ENCODE results near the gene CDC23.
"Not testable (repeated sequence)": the region's sequence is repeated elsewhere in the genome, so short reads cannot be mapped to it uniquely, and the experiment has no call there.

Gene CDC23

DNA sequence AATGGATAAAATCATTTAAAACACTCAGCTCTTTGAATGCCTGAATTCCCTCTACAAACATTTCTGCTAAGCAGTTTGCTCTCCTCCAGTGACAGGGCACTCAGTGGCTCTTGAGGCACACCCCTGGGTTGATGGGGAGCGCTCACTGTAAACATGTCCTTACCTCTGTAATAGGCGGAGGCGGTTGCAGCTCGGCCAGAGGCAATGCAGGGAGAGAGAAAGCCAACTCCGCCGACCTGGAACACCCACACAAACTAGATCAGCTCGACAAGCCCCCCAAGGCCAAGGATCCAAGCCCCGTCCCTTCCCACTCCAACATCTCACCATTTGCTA lies 329 bp downstream of the CDC23 start:
- DNase-seq, result no peak

DNA sequence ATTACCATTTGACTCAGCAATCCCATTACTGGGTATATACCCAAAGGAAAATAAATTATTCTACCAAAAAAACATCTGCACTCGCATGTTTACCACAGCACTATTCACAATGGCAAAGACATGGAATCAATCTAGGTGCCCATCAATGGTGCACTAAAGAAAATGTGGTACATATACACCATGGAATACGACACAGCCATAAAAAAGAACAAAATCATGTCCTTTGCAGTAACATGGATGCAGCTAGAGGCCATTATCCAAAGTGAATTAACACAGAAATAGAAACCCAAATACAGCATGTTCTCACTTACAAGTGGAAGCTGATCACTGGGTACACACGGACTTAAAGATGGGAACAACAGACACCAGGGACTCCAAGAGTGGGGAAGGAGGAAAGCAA lies 2.1 kb downstream of the CDC23 start:
- DNase-seq, result no peak

DNA sequence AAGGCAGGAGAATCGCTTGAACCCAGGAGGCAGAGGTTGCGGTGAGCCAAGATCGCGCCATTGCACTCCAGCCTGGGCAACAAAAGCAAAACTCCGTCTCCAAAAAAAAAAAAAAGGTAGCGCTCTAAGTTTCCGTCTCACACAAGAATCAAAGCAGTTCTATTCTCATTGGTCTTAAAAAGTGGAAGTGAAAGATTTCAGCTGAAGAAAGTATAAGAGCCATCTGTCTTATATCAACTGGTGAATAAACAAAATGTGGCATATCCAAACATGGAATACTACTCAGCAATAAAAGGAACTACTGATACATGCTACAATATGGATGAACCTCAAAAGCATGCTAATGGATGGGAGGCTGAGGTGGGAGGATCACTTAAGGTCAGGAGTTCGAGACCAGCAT lies 19.3 kb downstream of the CDC23 start:
- not testable (repeated sequence) for DNase-seq

DNA sequence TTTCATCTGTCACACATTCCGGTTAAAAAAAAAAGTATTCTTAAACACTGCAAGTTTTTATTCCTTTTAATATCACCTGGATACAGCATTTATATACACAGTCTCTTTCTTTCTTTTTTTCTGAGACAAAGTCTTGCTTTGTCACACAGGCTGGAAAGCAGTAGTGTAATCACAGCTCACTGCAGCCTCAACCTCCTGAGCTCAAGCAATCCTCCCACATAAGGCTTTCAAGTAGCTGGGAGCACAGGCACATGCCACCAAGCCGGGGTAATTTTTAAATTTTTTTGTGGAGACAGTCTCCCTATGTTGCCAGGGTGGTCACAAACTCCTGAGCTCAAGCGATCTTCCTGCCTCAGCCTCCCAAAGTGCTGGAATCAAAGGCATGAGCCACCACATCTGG lies 20.3 kb downstream of the CDC23 start:
- DNase-seq, result no peak

DNA sequence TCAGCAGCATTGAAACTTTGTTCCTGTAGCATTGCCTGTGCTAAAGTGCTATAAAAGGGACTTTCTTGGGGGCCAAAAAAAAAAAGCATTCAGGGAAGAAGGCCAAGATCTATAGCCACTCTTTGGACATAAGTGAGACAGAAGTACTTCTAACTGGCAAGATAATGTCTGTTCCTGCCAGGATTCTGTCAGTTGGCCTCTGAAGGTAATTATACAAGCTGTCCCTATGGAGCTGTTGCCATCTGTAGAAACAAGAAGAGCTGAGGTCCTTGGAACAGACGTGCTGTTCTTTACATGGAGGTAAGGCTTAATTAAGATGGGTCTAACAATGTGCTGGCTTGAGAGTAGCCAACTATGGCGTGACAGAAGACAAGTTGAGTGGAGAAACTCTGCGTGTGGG lies 24.5 kb downstream of the CDC23 start:
- no peak for DNase-seq

DNA sequence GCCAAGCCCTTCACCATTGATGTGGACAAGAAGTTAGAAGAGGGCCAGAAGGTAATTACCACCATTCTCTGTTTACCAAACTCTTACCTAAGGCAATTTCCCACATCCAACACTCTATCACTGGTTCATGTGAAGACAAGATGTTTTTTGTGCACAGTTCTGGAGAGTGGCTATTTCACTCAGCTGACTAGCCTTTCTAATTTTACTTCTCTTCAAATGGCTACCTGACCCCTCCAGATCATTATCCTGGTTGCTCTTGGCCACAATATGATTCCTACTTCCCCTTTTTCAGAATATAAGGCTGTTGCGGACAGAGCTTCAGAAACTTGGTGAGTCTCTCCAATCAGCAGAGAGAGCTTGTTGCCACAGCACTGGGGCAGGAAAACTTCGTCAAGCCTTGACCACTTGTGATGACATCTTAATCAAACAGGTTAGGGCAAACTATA lies 27.1 kb downstream of the CDC23 start:
- DNase-seq, result no peak

DNA sequence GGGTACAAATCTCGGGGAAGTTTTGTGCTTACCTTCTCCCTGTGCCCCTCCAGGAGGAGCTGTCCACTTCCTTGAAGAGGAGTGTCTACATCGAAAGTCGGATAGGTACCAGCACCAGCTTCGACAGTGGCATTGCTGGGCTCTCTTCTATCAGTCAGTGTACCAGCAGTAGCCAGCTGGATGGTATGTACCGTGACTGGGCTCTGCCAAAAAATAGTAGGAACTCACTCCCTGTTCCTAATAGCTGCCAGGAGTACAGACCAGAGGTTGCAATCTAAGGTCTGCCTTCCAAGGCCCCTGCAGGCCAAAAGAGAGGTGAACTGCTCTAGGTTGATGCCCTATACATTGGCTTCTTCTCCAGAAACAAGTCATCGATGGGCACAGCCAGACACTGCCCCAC lies 30.3 kb downstream of the CDC23 start:
- no peak for DNase-seq

DNA sequence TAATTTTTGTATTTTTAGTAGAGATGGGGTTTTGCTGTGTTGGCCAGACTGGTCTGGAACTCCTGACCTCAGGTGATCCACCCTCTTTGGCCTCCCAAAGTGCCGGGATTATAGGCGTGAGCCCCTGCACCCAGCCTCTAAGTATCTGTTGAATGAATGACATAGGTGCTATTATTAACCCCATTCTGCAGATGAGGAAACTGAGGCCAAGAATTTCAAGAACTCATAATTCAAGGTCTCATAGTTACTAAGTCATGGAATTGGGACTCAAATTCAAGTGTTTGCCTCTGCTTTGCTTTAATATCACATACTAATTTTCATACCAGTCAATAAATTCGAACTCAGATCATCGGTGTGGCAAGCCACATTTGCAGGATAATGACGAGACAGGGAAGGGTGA lies 32.3 kb downstream of the CDC23 start:
- DNase-seq, result no peak

DNA sequence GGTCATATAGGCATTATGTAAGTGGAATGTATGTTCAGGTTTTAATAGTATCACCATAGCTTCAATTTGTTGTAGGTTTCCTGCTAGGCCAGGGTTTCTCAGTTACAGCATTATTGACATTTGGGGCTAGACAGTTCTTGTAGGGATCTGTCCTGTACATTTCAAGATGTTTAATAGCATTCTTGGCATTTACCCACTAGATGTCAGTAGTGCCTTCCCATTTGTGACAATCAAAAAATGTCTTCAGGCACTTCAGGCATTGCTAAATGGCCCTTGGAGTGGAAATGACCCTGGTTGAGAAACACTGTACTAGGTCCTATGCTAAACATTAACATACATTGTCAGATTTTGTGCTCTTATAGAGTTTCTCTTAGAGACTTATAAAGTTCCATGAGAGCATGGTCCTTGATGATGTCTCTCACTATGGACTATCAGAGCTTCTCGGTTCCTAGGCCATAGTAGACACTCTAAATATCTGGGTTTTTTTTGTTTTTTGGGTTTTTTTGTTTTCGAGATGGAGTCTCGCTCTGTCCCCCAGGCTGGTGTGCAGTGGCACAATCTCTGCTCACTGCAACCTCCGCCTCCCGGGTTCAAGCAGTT lies 32.8 kb downstream of the CDC23 start:
- peak in 1 of 2 donors; percentile 59 for DNase-seq

DNA sequence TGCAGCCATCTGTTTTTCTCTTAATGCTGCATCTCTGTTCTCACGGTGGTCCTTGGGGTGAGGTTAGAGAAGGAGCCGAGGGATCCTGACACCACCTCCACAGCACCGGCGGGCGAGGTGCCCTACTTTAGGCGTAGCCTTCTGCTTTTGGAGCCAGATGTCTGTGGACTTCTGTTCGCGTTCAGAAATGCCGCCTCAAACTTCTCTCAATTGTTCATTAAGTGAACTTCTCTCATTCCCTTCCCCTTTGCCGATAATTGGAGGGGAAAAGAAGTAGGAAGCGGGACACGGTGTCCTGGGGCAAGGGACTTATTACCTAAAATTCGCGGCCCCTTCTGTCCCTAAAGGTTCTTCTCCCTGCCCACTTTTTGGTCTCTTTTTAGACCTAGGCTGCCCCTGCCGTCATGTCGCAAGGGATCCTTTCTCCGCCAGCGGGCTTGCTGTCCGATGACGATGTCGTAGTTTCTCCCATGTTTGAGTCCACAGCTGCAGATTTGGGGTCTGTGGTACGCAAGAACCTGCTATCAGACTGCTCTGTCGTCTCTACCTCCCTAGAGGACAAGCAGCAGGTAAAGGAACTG lies 33.8 kb downstream of the CDC23 start:
- no peak for DNase-seq

DNA sequence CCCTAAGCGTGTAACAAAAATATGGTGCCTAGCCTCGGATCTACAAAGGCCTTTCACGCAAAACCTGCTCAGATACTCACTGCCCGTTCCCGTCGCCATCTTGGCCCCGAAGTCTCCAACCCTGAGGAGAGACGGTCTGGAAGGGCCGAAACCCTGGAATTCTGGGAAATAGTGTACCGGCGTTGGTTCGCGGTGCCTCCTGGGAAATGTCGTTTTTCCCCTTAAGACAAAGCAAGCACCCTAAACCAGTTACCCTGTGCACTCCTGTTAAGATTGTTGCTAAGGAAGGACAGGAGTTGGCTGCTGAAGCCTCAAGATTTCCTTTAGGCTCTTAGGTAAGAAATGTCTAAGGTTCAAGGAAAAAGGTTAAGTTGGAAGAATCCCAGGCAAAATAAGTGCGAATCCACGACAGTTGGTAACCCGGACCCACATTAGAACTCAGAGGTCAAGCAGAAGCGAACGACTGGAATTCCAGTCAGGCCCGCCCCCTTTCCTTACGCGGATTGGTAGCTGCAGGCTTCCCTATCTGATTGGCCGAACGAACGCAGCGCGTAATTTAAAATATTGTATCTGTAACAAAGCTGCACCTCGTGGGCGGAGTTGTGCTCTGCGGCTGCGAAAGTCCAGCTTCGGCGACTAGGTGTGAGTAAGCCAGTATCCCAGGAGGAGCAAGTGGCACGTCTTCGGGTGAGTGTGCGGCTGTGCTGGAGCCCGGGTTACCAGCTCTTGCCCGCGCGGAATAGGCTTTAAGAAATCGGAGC lies 34.4 kb downstream of the CDC23 start, which contains the start of the genes BRD8 and KIF20A:
Gene BRD8, minus strand, starts transcription at position 115 of the 761 bp plus-strand sequence. Its CDS starts 16 bp downstream, at position 99.
Gene KIF20A, plus strand, starts transcription at position 597 of the 761 bp plus-strand sequence. CDS start 569 bp downstream, outside the sequence.
- peak; percentile 71 to 97 for DNase-seq

DNA sequence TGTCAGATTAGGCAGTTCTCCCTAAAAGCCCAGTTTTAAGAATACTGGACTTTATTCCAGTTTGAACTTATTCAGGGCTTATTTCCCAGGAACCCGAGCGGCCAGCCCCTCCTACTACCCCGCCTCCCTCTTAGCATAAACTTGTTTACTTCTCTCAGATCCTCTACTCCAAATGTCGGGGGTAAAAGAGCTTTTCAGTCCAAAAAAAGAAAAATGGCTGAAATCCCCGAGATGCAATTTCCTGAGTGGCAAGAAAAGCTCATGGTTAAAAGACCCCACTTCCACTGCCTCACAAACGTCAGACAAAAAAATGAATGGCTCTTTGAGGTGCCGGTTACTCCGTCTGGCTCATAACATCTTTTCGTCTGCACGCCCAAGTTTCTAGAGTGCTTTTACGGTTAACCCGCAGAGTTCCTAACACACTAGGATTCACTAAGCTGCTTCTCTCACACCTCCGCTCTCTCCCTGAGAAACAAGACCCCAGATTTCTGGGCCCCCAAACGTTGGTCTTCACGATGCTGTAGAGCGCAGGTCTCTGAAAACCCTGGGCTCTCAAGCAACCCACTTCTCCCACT lies 35.1 kb downstream of the CDC23 start:
- DNase-seq, result no peak

DNA sequence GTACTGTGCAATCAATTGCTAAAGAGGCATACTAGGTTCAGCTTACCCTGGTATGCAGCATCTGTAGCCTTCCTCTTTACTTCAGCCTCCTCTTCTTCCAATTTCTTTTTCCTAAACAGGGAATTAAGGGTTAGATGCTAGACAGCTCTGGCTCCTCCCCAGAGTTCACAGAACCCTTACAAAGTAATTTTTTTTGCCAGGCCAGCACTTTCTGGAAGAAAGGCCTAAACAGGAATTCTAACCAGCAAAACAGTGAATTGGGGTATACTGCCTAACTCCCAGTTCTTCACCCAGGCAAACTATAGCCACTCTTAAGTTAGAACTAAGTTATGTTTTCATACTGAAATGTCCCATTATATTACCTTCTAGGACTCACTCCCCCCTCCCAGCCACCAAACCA lies 42.8 kb downstream of the CDC23 start:
- no peak for DNase-seq

DNA sequence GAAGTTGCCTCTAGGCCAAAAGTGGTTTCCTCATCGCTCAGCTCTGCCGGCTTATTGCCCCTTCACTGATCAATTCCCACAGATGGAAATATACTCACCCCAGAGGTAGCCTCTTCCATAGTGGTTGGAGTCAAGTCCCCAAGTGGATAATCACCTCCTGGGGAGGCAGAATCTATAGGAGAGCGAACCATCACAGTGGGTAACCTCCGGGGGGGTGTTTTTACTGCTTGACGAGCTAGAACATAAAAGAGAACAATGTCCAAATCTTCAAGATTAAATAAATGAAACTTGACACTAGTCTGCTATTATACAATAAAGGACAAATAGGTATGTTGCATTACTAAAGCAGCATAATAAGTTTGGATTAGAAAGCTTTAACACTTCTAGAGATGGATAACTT lies 44.0 kb downstream of the CDC23 start:
- no peak for DNase-seq

DNA sequence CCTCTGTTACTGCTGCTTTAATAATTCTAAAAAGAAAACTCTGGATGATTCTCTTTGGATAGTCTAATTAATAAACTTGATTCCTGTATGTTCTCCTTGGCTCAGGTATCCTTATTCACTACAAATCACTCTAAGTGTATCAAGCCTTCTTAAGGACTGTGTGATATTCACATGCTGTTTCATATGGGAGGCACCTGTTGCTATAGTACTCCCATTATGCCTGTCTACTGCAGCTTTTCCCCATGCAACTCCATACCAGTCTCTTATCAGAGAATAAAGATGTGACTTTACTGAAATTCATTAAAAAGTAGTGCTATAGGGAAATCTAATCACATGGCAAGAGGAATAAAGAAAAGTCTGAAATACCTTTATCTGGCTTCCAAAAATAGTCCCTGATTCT lies 49.4 kb downstream of the CDC23 start:
- DNase-seq, result no peak

DNA sequence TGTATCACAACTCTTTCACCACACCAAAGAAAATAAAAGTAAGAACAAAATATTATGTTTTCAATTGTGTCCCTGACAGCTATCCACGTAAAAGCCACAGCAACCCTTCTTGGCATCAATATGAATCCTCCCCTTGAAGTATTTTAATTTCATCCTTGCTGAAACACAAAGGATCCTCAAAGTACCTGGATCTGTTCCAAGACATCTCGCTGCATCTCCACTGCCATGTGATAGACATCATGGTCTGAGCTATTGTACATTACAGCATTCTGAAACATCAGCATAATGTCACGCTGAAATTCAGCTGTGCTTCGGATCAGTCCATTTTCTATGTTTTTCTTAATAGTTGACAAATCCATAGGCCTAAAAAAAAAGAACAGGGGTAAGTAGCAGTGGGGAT lies 52.4 kb downstream of the CDC23 start:
- no peak for DNase-seq

DNA sequence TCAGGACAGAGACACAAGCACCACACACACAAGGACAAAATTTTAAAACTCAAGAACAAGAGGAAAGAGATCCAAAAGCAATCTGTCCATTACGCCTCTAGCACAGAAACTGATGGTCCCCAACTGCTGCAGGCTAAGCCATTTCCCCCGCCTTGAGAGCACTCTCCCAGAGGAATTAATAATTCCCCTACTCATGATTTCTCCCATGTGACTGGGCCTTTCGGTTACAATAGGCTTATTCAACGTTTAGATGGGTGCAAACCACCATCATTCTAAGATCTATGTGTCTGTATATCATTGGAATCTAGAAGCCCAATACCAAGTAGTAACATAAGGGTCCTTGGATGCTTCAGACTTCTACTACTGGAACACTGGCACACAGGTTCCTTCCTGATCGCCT lies 53.5 kb downstream of the CDC23 start:
- no peak for DNase-seq

DNA sequence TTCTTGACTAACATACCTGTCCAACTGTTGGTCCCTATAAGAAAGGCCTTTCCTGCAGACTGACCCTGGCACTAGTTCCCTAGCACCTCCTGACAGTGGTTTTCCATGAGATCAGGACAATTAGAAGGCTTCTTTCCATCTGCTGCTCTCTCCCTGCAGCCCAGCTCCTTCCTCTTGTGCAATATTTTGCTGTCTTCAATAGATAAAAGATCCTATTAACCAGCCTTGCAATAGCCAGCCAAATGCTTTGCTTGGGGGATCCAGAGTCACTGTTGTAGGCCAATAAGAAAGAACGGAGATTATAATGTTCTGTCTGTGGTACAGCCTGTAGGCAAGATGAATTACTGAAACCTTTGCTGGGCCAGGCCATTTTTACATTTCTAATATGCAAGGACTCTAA lies 55.5 kb downstream of the CDC23 start:
- no peak for DNase-seq

DNA sequence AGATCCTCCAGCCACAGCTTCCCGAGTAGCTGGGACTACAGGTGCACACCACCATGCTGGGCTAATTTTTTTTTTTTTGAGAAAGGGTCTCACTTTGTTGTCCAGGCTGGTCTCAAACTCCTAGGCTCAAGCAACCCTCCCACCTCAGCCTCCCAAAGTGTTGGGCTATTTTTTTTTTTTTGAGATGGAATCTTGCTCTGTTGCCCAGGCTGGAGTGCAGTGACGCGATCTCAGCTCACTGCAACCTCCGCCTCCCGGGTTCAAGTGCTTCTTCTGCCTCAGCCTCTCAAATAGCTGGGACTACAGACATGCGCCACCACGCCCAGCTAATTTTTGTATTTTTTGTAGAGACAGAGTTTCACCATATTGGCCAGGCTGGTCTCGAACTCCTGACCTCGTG lies 57.1 kb downstream of the CDC23 start:
- not testable (repeated sequence) for DNase-seq

DNA sequence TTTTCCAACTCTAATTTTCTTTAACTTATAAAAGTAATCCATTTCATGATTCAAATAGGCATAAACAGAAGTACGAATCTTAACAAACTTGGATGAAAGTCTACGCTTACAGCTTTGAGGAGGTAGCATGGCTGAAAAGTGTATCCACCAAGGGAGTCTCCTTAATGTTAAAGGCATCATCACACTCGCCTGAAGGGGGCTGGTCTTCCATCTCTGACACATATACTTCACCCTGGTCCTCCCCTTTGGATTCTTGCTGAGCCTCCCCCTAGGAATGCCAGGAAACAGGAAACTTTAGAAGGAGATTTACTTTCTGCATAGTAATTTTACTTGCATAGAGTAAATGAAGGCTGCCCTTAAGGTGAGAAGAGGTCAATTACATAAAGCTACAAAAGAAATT lies 63.6 kb downstream of the CDC23 start:
- no peak for DNase-seq

DNA sequence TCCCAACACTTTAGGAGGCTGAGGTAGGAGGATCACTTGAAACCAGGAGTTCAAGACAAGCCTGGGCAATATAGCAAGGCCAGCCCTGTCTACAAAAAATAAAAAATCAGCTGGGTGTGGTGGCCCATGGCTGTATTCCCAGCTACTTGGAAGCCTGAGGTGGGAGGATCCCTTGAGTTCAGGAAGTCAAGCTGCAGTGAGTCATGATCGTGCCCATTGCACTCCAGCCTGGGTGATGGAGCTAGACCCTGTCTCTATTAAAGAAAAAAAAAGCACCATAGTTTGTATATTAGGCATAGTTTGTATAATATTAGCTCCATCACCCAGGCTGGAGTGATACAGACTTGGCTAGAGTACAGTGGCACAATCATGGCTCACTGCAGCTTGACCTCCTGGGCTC lies 64.3 kb downstream of the CDC23 start:
- no peak for DNase-seq

DNA sequence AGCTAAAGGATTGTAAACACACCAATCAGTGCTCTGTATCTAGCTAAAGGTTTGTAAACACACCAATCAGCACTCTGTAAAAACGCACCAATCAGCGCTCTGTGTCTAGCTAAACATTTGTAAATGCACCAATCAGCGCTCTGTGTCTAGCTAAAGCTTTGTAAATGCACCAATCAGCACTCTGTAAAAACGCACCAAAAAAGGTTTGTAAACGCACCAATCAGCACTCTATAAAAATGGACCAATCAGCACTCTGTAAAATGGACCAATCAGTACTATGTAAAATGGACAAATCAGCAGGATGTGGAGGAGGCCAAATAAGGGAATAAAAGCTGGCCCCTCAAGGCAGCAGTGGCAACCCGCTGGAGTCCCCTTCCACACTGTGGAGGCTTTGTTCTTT lies 69.5 kb downstream of the CDC23 start:
- DNase-seq, result not testable (repeated sequence)

DNA sequence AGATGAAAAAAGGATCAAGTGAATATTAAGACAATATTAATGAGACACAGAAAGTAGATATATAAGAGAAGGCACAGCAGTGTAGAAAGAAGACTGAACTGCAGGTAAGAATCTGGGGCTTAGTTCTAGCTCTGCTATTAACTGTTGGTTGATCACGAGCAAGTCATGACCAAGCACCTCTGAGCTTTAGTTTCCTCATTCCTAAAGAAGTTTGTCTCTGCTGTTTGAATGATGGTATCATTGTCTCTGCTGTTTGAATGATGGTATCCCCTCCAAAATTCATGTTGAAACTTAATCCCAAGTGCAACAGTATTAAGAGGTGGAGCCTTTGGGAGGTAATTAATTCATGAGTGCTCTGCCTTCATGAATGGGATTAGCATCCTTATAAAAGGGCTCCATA lies 71.4 kb downstream of the CDC23 start:
- DNase-seq, result no peak

DNA sequence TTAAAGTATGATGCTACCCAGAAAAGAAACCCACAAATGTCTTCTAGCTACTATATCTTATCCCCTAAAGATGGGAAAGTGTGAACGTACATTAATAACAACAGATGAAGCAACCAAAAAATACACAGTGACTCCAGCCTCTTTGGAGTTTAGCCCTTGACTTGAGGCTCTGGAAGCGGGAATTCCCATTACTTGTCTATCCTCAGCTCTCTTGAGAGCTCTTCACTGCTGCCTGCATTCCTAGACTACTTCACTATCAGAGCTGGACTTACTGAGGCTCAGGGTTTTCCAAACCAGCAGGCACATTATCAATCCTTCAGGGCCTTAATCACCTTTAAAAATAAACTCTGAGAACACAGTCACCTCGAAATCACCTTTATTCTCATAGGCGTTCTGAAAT lies 72.9 kb downstream of the CDC23 start:
- no peak for DNase-seq

Measured in bone marrow (tissue), 2 donors.